HG03469 (cell line): Measurements from ENCODE around the gene TOR4A.

Experiments used
- ATAC-seq: cut with Tn5 transposase; IDR thresholded peaks from one replicate; pipeline ENCODE4 v1.9.1; 2021; ENCODE audit warnings: mild to moderate bottlenecking, moderate library complexity, moderate number of reproducible peaks; ENCODE audit not compliant: unreplicated experiment

The TOR4A gene

DNA sequence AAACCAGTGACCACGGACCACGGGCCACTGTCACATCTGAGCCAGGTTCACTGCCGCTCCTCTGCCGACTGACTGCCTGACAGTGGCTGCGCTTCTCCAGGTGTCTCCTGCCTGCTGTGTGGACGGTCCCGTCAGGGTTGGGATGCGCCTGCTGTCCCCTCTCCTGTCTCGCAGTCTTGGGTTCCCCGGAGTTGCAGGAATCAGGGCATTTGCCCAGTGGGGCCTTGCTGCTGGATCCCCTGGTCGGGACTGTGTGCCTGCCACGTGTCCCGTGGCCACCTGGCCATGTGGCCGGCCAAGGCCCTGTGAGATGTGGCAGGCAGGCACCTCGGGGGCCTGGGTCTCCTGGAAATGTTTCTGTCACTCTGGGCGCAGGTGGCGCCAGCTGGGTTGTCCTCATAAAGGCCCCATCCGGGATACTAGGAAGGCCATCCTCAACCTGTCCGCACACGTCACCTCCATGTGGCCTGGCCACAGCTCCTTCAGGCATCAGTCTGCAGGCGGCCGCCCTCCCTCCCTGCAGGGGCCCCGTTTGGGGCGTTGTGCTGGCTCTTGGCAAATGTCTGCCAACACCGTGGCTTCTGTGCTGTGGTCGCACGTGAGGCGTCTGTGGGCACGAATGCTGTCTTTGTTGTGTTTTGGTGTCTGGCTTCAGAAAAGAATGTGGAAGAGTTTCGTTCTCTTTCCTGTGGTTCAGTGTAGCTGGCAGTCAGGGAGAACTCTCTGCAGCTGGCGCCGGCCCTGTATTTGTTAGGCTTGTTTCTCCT is 6.4 kb upstream of the TOR4A start:
- ATAC-seq: no peak

DNA sequence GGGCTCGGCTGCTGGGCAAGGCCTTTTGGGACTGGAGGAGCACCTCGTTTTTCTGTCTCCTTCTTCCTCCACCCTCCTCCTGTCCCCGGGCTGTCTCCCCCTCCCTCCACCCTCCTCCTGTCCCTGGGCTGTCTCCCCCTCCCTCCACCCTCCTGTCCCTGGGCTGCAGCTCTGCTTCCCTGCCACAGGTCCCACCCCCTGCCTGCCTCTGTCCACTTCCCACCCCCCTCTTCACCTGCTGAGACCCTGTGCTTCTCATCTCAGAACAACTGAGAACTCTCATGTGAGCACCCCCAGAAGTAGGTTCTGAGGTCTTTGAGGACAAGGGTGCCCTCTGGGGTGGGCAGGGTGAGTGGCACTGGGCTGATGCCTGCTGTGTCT is 5.8 kb upstream of the TOR4A start:
- ATAC-seq: no peak

DNA sequence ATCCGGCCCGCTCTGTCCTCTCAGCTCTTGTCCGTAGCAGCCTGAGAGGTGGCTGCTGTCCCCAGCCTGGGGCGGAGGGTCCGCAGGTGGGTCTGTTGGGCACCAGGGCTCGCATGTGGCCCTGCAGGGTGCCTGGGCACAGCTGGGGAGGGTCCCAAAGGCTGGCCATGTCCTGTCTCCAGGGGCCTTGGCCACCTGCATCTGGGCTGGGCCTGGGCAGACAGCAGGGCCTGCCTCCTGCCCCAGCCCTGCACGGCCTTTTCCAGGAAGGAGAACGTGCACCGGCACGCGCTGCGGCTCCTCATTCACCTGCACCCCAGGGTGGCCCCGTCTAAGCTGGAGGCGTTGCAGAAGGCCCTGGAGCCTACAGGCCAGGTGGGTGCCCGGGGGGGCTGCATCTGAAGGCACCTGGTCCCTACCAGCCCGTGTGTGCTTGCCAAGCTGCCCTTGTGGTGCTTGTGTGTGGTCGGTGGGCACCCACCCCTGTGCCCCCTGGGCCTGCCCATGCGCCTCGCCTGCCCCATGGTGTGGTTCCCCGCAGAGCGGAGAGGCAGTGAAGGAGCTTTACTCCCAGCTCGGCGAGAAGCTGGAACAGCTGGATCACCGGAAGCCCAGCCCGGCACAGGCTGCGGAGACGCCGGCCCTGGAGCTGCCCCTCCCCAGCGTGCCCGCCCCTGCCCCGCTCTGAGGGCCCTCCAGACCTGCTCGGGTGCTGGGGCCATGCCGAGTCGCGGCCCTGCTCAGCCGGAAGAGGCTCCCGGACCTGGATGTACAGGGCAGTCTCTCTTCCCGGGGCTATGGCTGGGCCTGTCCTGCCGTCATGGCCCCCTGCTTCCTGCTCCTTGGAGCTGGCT is 5.1 kb upstream of the TOR4A start:
- ATAC-seq: no peak

DNA sequence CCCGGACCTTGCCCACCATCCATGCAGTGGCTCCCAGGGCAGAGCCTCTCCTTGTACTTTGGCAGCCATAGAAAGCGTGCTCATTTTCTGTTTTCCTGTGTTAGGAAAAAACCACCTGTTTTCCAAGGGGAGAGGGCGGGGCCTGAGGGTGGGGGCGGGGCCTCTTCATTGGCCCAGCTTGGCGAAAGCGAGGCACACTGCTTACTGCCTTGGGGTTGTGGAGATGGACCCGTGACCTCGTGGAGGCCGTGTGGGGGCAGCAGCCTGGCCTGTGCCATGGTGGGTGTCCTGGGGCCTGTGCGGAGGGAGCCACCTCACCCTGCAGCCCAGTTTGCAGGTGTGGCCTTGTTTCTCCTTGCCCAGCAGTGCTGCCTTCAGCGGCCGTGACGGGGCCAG is 4.4 kb upstream of the TOR4A start:
- no peak for ATAC-seq

DNA sequence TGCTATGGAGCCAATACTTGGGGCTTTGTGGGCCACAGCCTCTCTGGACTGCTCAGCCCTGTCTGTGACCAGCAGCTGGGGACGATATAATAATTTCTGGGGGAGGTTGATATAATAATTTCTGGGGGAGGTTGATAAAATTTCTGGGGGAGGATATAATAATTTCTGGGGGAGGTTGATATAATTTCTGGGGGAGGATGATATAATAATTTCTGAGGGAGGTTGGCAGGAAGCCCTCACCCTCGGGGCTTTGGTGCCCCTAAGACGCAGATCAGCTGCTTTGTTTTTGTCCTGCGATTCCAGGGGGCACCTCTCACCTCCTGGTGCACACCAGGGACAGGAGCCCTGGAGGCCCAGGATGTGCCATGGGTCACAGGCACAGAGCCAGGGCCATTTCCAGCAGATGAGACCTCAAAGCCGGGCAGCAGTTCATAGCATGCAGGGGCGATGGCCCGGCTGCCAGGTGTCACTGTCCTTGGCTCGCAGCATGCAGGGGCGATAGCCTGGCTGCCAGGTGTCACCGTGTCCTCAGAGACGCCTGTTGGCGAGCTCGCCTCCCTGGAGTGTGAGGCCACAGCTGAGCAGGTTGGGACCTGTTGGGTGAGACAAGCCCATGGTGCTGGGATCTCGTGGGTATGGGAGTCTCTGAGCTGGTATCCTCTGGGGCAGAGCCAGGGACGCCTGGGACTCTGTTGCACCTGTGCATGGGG is 3.8 kb upstream of the TOR4A start:
- ATAC-seq: no peak

DNA sequence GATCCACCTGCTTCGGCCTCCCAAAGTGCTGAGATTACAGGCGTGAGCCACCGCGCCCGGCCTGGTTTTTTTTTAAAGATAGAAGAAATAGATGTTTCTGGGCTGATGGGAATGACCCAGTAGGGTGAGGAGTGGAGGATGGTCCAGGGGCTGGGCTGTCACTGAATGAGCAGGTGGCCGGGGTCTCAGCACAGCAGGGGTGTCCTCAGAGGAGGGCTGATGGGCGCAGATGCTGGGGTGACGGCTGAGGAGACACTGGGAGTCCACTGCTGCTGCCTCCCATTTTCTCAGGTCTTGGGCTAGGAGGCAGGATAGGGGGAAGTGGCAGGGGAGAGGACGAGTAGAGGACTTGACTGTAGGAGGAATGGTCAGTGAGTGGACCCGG is 2.3 kb upstream of the TOR4A start:
- no peak for ATAC-seq

DNA sequence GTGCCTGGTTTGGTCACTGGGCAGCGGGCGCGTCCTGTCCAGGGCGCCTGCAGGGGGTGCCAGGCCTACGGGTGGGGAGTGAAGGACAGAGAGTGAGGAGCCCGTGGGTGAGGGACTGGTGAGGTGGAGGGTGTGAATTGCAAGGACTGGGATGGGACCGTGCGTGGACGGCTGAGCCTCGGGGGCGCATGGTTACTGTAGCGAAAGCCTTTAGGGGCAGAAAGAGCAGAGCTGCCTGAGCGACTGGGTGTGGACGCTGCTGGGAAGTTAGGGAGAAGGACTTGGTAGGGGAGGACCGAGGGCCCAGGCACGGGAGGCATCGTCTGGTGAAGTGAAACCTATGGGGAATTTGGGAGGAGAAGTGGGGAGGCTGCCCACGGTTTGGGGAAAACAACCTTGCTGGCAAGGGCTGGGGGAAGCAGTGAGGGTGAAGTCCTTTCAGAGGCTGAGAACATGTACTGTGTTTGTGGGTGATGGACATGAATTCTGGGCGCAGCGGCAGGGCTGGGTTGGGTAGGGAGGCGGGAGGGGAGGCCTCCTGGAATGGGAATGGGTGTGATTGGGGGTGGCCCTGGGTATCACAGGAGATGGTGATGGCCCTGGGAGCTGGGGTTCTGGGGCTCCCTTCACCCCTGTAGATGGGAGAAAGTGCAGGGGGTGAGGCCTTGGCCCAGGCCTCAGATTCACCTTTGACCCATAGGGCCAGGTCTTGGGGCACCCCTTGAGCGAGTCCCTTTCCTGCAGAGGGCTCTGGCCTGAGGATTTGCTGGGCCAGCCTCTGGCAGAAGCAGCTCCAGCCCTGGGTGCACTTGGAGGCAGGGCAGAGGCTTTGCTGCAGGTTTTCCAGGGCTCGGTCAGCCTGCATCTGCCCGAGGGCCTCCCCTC is 1.7 kb upstream of the TOR4A start:
- no peak for ATAC-seq

DNA sequence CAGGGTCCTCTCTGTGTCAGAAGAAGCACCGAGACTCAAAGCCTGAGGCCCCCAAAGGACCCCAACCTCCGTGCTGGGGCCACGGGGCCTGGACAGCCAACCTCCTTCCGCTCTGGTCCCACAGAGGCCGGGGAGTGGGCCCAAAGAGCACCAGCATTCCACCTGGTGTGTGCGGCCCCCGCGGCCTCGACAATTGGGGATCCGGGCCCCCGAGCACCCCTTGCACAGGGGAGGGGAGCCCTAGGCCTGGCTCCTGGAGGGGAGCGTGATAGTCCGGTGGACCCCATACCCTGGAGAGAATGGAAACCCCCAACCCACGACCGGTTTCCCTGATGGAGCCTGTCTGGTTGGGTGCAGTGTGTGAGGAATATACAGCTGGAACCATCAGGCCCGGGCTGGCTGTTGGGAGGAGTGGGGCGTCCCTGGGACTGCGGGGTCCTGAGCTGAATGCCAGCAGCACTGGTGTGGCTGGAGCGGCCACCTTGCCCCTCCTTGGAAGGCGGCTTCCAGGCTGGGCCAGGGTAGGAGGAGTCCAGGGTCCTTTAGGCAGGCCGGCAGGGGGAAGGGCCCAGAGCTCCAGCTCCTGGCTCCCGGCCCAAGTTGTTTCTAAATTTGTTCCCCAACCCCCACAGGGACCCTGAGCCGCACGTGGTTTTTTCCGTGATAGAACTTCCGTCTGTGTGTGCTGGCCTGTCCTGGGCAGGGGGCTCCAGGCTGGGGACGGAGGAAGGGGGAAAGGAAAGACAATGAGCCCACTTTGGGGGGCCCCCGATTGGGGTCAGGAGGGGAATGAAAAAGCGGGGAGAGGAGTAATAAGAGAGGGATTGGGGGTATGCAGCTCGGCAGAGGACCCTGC is 825 bp upstream of the TOR4A start:
- no peak for ATAC-seq

DNA sequence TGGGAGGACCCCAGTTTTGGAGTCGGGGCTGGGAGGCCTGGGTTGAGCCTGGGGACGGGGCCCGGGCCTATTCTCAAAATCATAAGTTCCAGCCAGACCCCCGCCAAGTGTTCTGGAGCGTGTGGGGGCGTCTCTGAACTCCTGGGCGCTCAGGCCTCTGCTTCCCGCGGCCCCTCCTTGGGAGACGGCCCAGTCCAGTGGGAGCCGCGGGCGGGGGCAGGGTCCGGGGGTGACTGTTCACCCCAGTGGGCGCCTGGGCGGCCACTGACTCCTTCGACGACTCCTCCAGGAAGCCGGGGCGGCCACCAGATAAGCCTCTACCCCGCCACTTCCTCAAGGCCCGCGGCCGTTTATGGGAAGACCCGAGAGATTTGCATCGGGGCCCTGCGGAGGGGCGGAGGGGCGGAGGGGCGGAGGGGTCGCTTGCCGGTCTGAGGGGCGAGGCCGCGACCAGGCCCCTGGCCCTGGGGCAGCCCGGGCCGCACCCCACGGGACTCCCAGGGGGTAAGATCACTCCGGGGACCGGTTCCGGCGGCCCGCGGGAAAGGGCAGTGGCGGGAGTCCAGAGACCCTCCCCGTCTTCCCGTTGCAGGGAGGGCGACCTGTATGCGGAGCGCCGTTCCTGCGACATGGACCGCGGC is 655 bp downstream of the TOR4A start:
- no peak for ATAC-seq

DNA sequence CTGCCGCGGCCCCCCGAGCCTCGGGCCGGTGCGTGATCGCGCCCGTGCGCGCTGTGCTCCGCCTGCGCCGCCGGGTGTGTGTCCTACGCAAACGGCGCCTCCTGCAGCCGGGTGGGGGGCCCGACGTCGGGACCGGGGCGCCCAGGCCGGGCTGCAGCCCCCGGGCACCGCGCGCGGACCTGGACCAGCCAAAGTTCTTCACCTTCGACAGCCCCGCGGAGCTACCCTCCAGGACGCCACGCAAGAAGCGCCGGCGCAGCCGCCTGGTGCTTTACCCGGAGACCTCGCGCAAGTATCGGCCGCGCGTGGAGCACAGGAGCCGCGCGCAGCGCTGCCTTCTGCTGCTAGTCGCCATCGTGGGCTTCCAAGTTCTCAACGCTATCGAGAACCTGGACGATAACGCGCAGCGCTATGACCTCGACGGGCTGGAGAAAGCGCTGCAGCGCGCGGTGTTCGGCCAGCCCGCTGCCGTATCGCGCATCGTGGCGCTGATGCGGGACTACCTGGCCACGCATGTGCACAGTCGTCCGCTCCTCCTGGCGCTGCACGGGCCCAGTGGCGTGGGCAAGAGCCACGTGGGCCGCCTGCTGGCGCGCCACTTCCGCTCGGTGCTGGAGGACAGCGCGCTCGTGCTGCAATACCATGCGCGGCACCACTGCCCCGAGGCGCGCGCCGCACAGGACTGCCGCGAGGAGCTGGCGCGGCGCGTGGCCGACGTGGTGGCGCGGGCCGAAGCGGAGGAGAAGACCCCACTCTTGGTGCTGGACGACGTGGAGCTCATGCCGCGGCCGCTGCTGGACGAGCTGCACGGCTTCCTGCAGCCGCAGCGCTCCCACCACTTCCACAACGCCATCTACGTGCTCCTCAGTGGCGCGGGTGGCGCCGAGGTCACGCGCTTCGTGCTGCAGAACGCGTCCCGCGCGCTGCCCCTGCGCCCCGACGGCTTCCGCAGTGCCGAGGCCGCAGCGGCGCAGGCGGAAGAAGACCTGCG is 1.5 kb downstream of the TOR4A start:
- no peak for ATAC-seq

DNA sequence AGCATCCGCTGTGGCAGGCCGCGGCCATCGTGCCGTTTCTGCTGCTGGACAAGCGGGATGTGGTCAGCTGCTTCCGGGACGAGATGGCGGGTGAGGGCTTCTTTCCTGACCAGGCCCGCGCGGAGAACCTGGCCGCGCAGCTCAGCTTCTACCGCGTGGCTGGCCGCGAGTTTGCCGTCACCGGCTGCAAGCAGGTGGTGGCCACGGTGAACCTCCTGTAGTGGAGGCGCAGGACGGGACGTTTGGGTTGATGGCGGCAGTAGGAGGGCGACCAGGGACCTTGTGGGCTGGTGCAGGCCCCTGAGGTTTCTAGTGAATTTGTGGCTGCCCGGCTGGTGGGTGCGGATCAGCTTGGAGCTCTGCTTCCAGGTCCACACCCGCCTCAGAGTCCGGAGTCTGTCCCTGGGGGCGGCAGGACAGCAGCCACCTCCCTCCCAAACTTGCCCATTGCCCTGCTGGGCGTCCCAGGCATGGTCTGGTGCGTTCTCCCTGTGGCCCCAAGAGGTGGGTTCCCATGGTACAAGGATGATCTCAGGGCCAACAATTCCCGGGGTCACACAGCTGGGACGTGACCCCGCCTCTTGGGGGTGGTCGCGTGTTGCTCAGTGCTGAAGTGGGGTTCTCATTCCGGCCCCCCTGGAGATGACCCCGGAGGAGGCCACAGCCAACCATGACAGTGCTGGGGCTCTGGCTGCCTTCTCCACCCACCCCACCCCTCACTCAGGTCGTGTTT is 2.4 kb downstream of the TOR4A start:
- ATAC-seq: no peak

DNA sequence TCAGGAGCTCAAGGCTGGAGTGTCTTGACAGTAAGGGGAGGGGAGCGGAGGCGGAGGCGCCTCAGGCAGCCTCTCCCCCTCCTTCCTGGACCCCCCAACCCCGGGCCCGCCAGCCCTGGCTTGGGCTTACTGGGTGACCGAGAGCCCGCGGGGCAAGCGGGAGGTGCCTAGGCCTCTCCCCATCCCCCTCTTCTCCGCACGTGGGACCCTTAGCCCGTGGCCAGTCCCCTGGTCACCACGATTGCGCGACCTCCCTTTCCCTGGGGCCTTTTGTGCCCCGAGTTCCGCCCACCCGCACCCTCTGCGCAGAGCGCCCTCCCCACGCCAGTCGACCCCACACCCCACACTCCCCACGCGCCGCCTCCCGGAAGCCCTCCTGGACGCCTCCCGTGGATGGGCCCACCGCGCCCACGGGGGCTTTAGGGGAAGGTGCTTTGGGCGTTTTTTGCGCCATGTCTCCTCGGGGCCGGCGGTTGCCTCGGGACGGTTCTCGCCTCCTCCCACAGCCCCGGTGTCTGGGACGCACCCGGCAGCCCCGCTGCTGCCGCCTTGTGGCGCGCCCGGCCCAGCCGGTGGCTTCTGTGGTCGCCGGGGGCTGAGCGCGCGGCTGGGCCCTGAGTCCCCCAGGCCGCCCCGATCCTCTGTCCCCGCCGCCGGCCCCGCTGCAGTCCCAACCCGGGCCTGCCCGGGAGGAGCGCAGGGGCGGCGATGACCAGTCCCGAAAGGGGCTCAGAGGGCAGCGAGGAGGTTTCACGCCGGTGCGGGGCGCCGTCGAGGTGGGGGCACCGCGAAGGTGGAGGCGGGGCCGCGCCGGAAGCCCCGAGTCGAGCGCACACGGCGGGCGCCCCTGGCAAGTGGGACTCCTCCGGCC is 3.2 kb downstream of the TOR4A start:
- ATAC-seq: no peak

DNA sequence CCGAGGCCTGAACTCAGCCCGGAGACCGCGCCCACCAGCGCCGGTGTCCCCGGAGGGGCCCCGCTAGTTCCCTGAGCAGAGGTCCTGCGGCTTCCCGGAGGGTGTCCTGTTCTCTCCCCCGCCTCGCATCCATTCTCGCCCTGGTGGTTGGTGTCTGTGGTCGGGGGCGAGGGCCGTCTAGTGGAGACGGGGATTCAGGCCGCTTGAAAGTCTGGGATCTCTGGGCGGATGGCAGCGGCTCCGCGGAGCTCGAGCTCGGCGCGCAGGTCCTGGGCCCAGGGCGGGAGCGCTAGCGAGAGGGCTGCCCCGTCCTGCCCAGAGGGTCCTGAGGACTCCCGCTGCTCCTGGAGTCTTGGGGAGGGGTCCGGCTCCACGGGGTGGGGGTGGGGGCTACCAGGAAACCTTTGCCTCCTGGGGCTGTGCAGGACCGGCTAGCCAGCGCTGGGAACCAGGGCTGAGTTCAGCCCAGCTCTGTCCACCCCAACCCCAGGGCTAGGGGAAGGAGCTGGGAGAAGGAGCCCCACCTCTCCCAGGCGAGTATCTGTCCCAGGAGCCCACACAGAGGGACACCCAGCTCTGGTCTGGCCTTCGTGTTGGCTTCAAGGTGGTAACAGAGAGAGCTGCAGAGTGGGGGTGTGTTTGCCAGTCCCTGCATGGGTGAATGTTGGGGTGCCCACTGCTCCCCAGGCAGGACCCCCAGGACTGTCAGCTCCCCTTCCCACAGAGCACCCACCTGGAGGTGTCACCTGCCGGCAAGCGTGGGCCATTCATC is 4.0 kb downstream of the TOR4A start:
- no peak for ATAC-seq

DNA sequence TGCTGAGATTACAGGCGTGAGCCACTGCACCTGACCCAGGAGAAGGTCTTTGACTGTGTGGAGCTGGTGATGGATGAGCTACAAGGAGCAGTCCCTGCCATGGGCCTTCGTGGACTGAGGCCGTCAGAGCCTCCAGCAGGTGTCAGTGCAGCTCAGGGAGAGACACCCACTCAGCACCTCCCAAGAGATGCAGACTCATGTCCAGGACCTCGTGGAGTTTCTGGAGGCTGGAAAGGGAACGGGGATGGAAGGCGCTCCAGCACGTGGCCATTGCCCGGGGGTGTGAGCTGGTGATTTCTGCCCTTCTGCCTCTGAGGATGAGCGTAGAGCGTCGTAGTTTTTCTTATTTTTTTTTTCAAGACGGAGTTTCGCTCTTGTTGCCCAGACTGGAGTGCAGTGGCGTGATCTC is 9.5 kb downstream of the TOR4A start:
- no peak for ATAC-seq

DNA sequence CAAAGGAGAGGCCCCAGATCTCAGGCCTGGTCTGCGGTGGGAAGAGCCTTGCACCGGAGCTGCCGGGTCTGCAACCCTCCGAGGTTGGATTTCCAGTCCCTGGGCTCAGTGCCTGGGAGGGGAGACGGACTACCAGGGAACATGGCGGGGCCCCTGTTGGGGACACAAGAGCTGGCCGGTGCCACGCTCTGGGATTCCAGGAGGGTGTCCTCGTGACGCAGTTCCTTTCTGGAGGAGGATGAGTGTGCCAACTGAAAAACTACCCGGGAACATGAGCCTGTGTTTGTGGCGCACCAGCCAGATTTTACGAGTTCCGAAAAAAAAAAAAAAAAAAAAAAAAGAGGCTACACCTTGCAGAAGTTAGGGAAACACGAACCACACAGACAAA is 15.6 kb downstream of the TOR4A start:
- ATAC-seq: no peak
